HepG2 (cell line): ENCODE data around the gene FYTTD1. TPM values are rescaled to one million over a fixed set of nuclear protein-coding genes. Genes with fewer than 3 reads are reported as not detected.

ENCODE experiments used
- HDAC1 ChIP-seq: sonication (generic); formaldehyde crosslinking; IDR thresholded peaks from 2 replicates; pipeline ENCODE4 v1.5.1; 2020; ENCODE audit warnings: mild to moderate bottlenecking, missing genetic modification reagents
- KDM5B ChIP-seq: sonication (generic); formaldehyde crosslinking; IDR thresholded peaks from 2 replicates; pipeline ENCODE4 v1.4.0; 2020; ENCODE audit warnings: missing genetic modification reagents, mild to moderate bottlenecking, borderline replicate concordance
- MEIS2 ChIP-seq: sonication (generic); formaldehyde crosslinking; IDR thresholded peaks from 2 replicates; pipeline ENCODE4 v1.9.0; 2021; ENCODE audit warnings: mild to moderate bottlenecking, missing genetic modification reagents
- TAF1 ChIP-seq: sonication (generic); formaldehyde crosslinking; IDR thresholded peaks from 2 replicates; pipeline ENCODE4 v1.4.0; 2020; ENCODE audit warnings: missing genetic modification reagents
- ZBTB40 ChIP-seq, 2 experiments: fragments of 450-650 bp in 1 of 2; sonication (generic) in 1 of 2; formaldehyde crosslinking in 1 of 2; IDR thresholded peaks; 2 replicates each; pipeline versions ENCODE4 v1.6.1 to v1.8.0; 2016 to 2022; ENCODE audit warnings: antibody characterized with exemption in 1 of 2, mild to moderate bottlenecking in 1 of 2, missing genetic modification reagents in 1 of 2
- polyA plus RNA-seq, 8 experiments: library from polyadenylated mRNA; depleted of rRNA in 3 of 8; stranded (reverse) in 7 of 8; unstranded in 1 of 8; fragments of >200 nt; fragmentation: Illumina TruSeq in 4 of 8; extraction: Trizol in 4 of 8; gene quantifications; 2 replicates each; pipeline versions ENCODE4 v1.2.1 to v1.2.3, GENCODE V29; 2011 to 2016; ENCODE audit warnings: low read depth in 4 of 8, missing spikeins in 1 of 8, mixed read lengths in 1 of 8; ENCODE audit not compliant: insufficient read depth in 1 of 8
- total RNA-seq, 5 experiments: library from RNA; depleted of rRNA; stranded (reverse); fragments of >200 nt; fragmentation: Illumina TruSeq; extraction: Trizol; gene quantifications; 2 replicates each; pipeline ENCODE4 v1.2.3, GENCODE V29; 2016; ENCODE audit warnings: low read depth in 1 of 5

FYTTD1 gene
- total and polyA plus RNA-seq, 2 of the 13 experiments (the other 11 are each of a cell fraction or from before 2014, with no cell fraction given) = 6.5 to 28.8 TPM

DNA sequence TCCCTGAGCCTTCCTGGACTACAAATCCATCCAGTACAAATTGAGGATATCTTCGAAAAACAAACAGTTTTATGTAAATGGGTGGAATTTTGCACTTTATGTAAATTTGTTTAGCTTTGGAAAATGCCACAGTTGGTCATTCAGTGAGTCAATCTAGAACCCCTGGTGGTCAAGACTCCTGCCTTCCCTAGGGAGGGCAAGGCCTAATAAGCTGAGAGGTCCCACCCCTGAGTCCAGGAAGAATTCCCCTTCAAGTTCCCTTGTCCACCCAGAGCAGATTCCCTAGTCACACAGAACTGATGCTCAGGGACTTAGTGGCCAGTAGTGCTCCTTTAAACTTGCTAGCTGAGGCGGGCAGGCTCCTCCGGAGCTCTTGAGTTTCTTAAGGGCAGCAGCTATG, 6.9 kb upstream of the FYTTD1 start (continued):
- TF ChIP-seq ZBTB40 (IDR thresholded peaks at IDR 0.05) (no peak), ZBTB40 (CRISPR knock-in tag; IDR thresholded peaks at IDR 0.05) (no peak), TAF1 (CRISPR knock-in tag) (no peak), MEIS2 (CRISPR knock-in tag) (no peak), KDM5B (CRISPR knock-in tag) (no peak), HDAC1 (CRISPR knock-in tag) (no peak)
